GM12892 (cell line): Measurements from ENCODE around the gene TCP11L2.

ENCODE experiments used
- POLR2A ChIP-seq: IDR thresholded peaks from 2 replicates; pipeline ENCODE4 v1.6.1; 2011; ENCODE audit warnings: low read depth, low read length, control low read depth
- TAF1 ChIP-seq: IDR thresholded peaks from 2 replicates; pipeline ENCODE4 v1.6.1; 2011; ENCODE audit warnings: low read depth, mild to moderate bottlenecking, control low read depth, low read length, borderline replicate concordance

GRCh38 chr12:106300761-106301160 is 1.8 kb upstream of the TCP11L2 start:
- TF ChIP-seq POLR2A = no peak
- TF ChIP-seq TAF1 = no peak
